ENCODE results near the gene SLC2A13. TPM values are rescaled to one million over a fixed set of nuclear protein-coding genes. Genes with fewer than 3 reads are reported as not detected.

Gene SLC2A13
- total and polyA plus RNA-seq, 2 donors (not counting 1 experiment from before 2014, with no cell fraction given) = 5.4 to 10.2 TPM

DNA sequence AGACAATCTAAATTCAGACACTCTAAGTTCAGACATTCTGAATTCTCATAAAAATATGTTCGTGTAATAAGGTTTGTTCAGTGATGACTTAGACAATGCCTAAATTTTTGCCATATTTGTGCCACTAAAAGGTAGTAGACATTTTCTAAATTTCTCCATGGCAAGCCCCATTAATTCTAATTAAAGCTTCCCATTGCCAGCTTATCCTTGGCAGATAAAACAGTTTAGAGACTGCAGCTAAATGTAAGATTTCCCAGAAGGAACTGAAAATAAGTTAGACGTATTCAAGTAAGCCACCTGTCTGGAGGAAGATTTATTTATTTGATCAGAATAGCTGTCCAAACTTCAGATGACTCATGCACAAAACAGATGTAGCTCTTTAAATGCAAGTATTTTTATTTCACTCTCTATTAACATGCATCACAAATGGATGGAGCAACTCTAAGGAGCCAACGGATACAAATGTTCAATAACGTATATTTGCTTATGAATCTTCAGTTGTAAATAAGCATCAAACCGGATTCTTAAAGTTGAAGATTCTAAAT lies 130.4 kb downstream of the SLC2A13 start:
- no peak for TF ChIP-seq EZH2 (IDR thresholded peaks at IDR 0.05; ENCODE audit: low read length, missing control alignments)
- TF ChIP-seq, protein P1, sequence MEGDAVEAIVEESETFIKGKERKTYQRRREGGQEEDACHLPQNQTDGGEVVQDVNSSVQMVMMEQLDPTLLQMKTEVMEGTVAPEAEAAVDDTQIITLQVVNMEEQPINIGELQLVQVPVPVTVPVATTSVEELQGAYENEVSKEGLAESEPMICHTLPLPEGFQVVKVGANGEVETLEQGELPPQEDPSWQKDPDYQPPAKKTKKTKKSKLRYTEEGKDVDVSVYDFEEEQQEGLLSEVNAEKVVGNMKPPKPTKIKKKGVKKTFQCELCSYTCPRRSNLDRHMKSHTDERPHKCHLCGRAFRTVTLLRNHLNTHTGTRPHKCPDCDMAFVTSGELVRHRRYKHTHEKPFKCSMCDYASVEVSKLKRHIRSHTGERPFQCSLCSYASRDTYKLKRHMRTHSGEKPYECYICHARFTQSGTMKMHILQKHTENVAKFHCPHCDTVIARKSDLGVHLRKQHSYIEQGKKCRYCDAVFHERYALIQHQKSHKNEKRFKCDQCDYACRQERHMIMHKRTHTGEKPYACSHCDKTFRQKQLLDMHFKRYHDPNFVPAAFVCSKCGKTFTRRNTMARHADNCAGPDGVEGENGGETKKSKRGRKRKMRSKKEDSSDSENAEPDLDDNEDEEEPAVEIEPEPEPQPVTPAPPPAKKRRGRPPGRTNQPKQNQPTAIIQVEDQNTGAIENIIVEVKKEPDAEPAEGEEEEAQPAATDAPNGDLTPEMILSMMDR (conservative IDR thresholded peaks at IDR 0.05 in 1 of 2, IDR thresholded peaks at IDR 0.05 in 1 of 2; ENCODE audit: low read depth in 1 of 2, low read length in 2 of 2) = no peak
- DNase-seq (ENCODE audit: low read depth in 2 of 2) = peak; percentile 20 to 32
- Histone ChIP-seq H3K79me2 (ENCODE audit: control insufficient read depth, insufficient read depth, low read length) (no peaks in the 10 kb centered on the region), H3K4me2 (ENCODE audit: extremely low read depth, insufficient read depth, low read length) (no peak overlapping the region), H3K36me3 (ENCODE audit: control insufficient read depth, insufficient read depth, low read length) (no peaks in the 10 kb centered on the region), H3K4me1 (ENCODE audit: control insufficient read depth, extremely low read depth, insufficient read depth, low read length) (no peaks in the 10 kb centered on the region), H3K4me3 (replicated peaks in 1 of 4; ENCODE audit: control extremely low read depth in 1 of 4, insufficient read depth in 1 of 4, low read depth in 3 of 4, low read length in 4 of 4) (no peak overlapping the region), H2AFZ (ENCODE audit: low read length) (no peak overlapping the region), H4K20me1 (ENCODE audit: control insufficient read depth, extremely low read depth, insufficient read depth, low read length) (no peaks in the 10 kb centered on the region), H3K9ac (ENCODE audit: insufficient read depth, low read length) (no peak overlapping the region), H3K9me3 (ENCODE audit: control insufficient read depth, insufficient read depth, low read depth, low read length) (no peaks in the 10 kb centered on the region), H3K27ac (ENCODE audit: insufficient read depth, low read length) (no peak overlapping the region), H3K27me3 (ENCODE audit: control insufficient read depth, insufficient read depth, low read length) (no peaks in the 10 kb centered on the region)

DNA sequence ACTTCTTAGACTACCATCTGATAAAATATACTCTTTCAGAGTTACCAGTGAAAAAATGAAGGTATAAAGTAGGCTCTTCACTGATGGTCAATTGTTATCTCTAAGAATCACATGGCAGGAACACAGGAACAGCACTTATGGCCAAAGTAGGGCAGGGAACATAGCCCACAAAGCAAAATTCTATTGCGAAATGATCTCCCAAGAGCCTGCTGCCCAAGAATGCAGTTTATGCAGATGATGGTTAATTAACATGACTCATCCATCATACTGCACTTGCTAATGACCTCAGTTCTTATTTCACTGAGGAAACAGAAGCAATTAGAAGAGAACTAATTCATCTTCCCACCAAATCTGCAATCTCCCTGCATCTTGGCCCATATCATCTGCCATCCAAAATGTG lies 133.8 kb downstream of the SLC2A13 start:
- Histone ChIP-seq H3K9ac (ENCODE audit: insufficient read depth, low read length) (no peak overlapping the region), H3K27ac (ENCODE audit: insufficient read depth, low read length) (no peak overlapping the region), H3K4me3 (replicated peaks in 1 of 4; ENCODE audit: control extremely low read depth in 1 of 4, insufficient read depth in 1 of 4, low read depth in 3 of 4, low read length in 4 of 4) (no peak overlapping the region), H4K20me1 (ENCODE audit: control insufficient read depth, extremely low read depth, insufficient read depth, low read length) (no peaks in the 10 kb centered on the region), H3K27me3 (ENCODE audit: control insufficient read depth, insufficient read depth, low read length) (no peaks in the 10 kb centered on the region), H3K79me2 (ENCODE audit: control insufficient read depth, insufficient read depth, low read length) (no peaks in the 10 kb centered on the region), H3K36me3 (ENCODE audit: control insufficient read depth, insufficient read depth, low read length) (no peaks in the 10 kb centered on the region), H2AFZ (ENCODE audit: low read length) (no peak overlapping the region), H3K4me1 (ENCODE audit: control insufficient read depth, extremely low read depth, insufficient read depth, low read length) (no peaks in the 10 kb centered on the region), H3K9me3 (ENCODE audit: control insufficient read depth, insufficient read depth, low read depth, low read length) (no peaks in the 10 kb centered on the region), H3K4me2 (ENCODE audit: extremely low read depth, insufficient read depth, low read length) (no peak overlapping the region)
- DNase-seq (ENCODE audit: low read depth in 2 of 2) = peak; percentile 48 to 53
- TF ChIP-seq, protein P1 (conservative IDR thresholded peaks at IDR 0.05 in 1 of 2, IDR thresholded peaks at IDR 0.05 in 1 of 2; ENCODE audit: low read depth in 1 of 2, low read length in 2 of 2) = no peak
- TF ChIP-seq EZH2 (IDR thresholded peaks at IDR 0.05; ENCODE audit: low read length, missing control alignments) = no peak

DNA sequence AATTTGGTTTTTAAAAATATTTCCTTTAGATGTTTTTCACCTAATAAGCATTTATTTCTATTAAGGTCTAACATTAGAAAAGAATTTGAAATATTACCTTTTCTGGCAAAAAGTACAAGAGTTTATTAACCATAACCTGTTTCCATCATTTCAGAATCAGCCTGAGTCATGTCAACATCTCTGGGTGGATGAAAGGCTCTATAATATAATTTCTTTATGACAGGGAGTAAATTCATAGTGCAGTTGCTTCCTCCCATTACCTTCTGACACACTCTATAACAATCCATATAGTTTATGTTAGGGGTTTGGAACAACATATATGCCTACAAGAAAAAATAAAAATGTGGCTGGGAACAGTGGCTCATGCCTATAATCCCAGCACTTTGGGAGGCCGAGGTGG lies 134.5 kb downstream of the SLC2A13 start:
- Histone ChIP-seq H3K4me2 (ENCODE audit: extremely low read depth, insufficient read depth, low read length) (no peak overlapping the region), H3K27ac (ENCODE audit: insufficient read depth, low read length) (no peak overlapping the region), H3K36me3 (ENCODE audit: control insufficient read depth, insufficient read depth, low read length) (no peaks in the 10 kb centered on the region), H3K4me1 (ENCODE audit: control insufficient read depth, extremely low read depth, insufficient read depth, low read length) (no peaks in the 10 kb centered on the region), H3K9ac (ENCODE audit: insufficient read depth, low read length) (no peak overlapping the region), H3K9me3 (ENCODE audit: control insufficient read depth, insufficient read depth, low read depth, low read length) (no peaks in the 10 kb centered on the region), H3K27me3 (ENCODE audit: control insufficient read depth, insufficient read depth, low read length) (no peaks in the 10 kb centered on the region), H3K4me3 (replicated peaks in 1 of 4; ENCODE audit: control extremely low read depth in 1 of 4, insufficient read depth in 1 of 4, low read depth in 3 of 4, low read length in 4 of 4) (no peak overlapping the region), H3K79me2 (ENCODE audit: control insufficient read depth, insufficient read depth, low read length) (no peaks in the 10 kb centered on the region), H2AFZ (ENCODE audit: low read length) (no peak overlapping the region), H4K20me1 (ENCODE audit: control insufficient read depth, extremely low read depth, insufficient read depth, low read length) (no peaks in the 10 kb centered on the region)
- no peak for DNase-seq (ENCODE audit: low read depth in 2 of 2)
- TF ChIP-seq, protein P1 (conservative IDR thresholded peaks at IDR 0.05 in 1 of 2, IDR thresholded peaks at IDR 0.05 in 1 of 2; ENCODE audit: low read depth in 1 of 2, low read length in 2 of 2) = no peak
- no peak for TF ChIP-seq EZH2 (IDR thresholded peaks at IDR 0.05; ENCODE audit: low read length, missing control alignments)
